GM21423 (cell line): ENCODE results near the gene ARHGEF28.

Experiments used
- ATAC-seq: cut with Tn5 transposase; IDR thresholded peaks from one replicate; pipeline ENCODE4 v1.9.1; 2021; ENCODE audit warnings: mild to moderate bottlenecking, moderate library complexity; ENCODE audit not compliant: unreplicated experiment

The ARHGEF28 gene

GRCh38 chr5:73623060-73623459 is 2.9 kb upstream of the ARHGEF28 start:
- no peak for ATAC-seq

GRCh38 chr5:73623901-73624404 is 2.0 kb upstream of the ARHGEF28 start:
- ATAC-seq = no peak

GRCh38 chr5:73624888-73625287 is 1.1 kb upstream of the ARHGEF28 start:
- no peak for ATAC-seq

GRCh38 chr5:73625372-73625943 is 538 bp upstream of the ARHGEF28 start:
- ATAC-seq = no peak

- ATAC-seq = no peak
Measured at GRCh38 chr5:73626814-73627313, 868 bp downstream of the ARHGEF28 start.

- no peak for ATAC-seq
Measured at GRCh38 chr5:73629456-73629855, 3.5 kb downstream of the ARHGEF28 start.

GRCh38 chr5:73630765-73631164 is 4.8 kb downstream of the ARHGEF28 start:
- no peak for ATAC-seq

- no peak for ATAC-seq
Measured at GRCh38 chr5:73631500-73631899, 5.5 kb downstream of the ARHGEF28 start.

GRCh38 chr5:73633060-73633459 is 7.1 kb downstream of the ARHGEF28 start:
- ATAC-seq = no peak

- no peak for ATAC-seq
Measured at GRCh38 chr5:73636408-73636807, 10.4 kb downstream of the ARHGEF28 start.

- no peak for ATAC-seq
Measured at GRCh38 chr5:73637565-73637964, 11.6 kb downstream of the ARHGEF28 start.

- ATAC-seq = no peak
Measured at GRCh38 chr5:73638344-73639095, 12.5 kb downstream of the ARHGEF28 start.

GRCh38 chr5:73640861-73641320 is 14.9 kb downstream of the ARHGEF28 start:
- ATAC-seq = no peak

- ATAC-seq = no peak
Measured at GRCh38 chr5:73641811-73642210, 15.8 kb downstream of the ARHGEF28 start.

- no peak for ATAC-seq
Measured at GRCh38 chr5:73642344-73642743, 16.3 kb downstream of the ARHGEF28 start.

GRCh38 chr5:73644385-73644963 is 18.5 kb downstream of the ARHGEF28 start:
- ATAC-seq = no peak

GRCh38 chr5:73647721-73648120 is 21.7 kb downstream of the ARHGEF28 start:
- ATAC-seq = no peak

- ATAC-seq = no peak
Measured at GRCh38 chr5:73648515-73648914, 22.5 kb downstream of the ARHGEF28 start.

GRCh38 chr5:73649926-73650325 is 23.9 kb downstream of the ARHGEF28 start:
- no peak for ATAC-seq

- no peak for ATAC-seq
Measured at GRCh38 chr5:73652391-73652790, 26.4 kb downstream of the ARHGEF28 start.

GRCh38 chr5:73654171-73654811 is 28.3 kb downstream of the ARHGEF28 start:
- no peak for ATAC-seq
